ENCODE data around the gene SCPEP1.

DNA sequence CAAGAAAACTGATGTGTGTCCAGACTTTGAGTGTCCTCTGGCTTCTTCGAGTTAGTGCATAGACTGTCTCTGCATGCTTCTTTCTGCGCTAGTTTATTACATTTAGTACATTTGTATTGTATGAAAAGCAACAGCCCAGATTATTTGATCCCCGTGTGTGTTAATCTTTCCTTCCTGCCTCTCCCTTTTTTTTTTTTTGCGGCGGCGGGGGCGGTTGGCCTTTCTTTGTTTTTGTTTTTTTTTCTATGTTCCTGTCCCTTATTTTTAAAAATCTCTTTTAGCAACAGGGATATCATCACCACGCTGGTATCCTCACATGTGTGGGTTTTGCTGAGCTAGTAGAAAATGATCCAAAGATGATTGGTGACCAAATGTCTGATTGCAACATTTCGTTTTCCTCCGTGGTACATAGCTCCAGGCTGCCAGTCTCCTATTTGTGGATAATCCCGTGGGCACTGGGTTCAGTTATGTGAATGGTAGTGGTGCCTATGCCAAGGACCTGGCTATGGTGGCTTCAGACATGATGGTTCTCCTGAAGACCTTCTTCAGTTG lies 9.4 kb downstream of the SCPEP1 start:
- no peak for TF ChIP-seq ZBTB1 (CRISPR knock-in tag; IDR thresholded peaks at IDR 0.05; ENCODE audit: borderline replicate concordance)
- TF ChIP-seq, protein P1, sequence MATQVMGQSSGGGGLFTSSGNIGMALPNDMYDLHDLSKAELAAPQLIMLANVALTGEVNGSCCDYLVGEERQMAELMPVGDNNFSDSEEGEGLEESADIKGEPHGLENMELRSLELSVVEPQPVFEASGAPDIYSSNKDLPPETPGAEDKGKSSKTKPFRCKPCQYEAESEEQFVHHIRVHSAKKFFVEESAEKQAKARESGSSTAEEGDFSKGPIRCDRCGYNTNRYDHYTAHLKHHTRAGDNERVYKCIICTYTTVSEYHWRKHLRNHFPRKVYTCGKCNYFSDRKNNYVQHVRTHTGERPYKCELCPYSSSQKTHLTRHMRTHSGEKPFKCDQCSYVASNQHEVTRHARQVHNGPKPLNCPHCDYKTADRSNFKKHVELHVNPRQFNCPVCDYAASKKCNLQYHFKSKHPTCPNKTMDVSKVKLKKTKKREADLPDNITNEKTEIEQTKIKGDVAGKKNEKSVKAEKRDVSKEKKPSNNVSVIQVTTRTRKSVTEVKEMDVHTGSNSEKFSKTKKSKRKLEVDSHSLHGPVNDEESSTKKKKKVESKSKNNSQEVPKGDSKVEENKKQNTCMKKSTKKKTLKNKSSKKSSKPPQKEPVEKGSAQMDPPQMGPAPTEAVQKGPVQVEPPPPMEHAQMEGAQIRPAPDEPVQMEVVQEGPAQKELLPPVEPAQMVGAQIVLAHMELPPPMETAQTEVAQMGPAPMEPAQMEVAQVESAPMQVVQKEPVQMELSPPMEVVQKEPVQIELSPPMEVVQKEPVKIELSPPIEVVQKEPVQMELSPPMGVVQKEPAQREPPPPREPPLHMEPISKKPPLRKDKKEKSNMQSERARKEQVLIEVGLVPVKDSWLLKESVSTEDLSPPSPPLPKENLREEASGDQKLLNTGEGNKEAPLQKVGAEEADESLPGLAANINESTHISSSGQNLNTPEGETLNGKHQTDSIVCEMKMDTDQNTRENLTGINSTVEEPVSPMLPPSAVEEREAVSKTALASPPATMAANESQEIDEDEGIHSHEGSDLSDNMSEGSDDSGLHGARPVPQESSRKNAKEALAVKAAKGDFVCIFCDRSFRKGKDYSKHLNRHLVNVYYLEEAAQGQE (IDR thresholded peaks at IDR 0.05; ENCODE audit: borderline replicate concordance in 1 of 2, low read depth in 1 of 2, low read length in 2 of 2): no peak
- TF ChIP-seq POLR2AphosphoS5 (IDR thresholded peaks at IDR 0.05; ENCODE audit: low read depth, low read length): no peak
- no peak for TF ChIP-seq CTCF (CRISPR knock-in tag; IDR thresholded peaks at IDR 0.05)
- TF ChIP-seq EZH2 (conservative IDR thresholded peaks at IDR 0.05; ENCODE audit: low read depth, low read length): no peak
- no peak for TF ChIP-seq RFX5 (IDR thresholded peaks at IDR 0.05; ENCODE audit: low read depth, low read length)
- no peak for TF ChIP-seq TCF7L2 (IDR thresholded peaks at IDR 0.05; ENCODE audit: low read depth, low read length)
- no peak for TF ChIP-seq PRDM15 (CRISPR knock-in tag; IDR thresholded peaks at IDR 0.05)
- no peak for TF ChIP-seq FOXP4 (CRISPR knock-in tag; IDR thresholded peaks at IDR 0.05)
- no peak for TF ChIP-seq CEBPB (IDR thresholded peaks at IDR 0.05; ENCODE audit: borderline replicate concordance, low read depth, low read length)
- no peak for TF ChIP-seq NFYB (CRISPR knock-in tag; IDR thresholded peaks at IDR 0.05)
